Spleen (tissue), 11 donors: ENCODE results near the gene SORCS2. TPM values are rescaled to one million over a fixed set of nuclear protein-coding genes. Genes with fewer than 3 reads are reported as not detected.

Experiments
- DNase-seq: peaks from one replicate; pipeline ENCODE4 v3.0.0-alpha.2; 2020
- H3K27ac ChIP-seq, 8 donors: fragments of 200-600 bp; sonication (generic) in 7 of 8; 1 replicate in 4 of 8; 2 replicates in 4 of 8; pipeline versions ENCODE4 v1.5.0 to v1.8.0; 2016 to 2021; ENCODE audit warnings: inconsistent platforms in 4 of 8, mild to moderate bottlenecking in 4 of 8, moderate library complexity in 1 of 8
- H3K27me3 ChIP-seq, 7 donors: fragments of 200-600 bp; sonication (generic) in 6 of 7; replicated peaks in 1 of 7; 1 replicate in 4 of 7; 2 replicates in 3 of 7; pipeline versions ENCODE4 v1.5.0 to v1.8.0; 2016 to 2021; ENCODE audit warnings: inconsistent platforms in 3 of 7, mild to moderate bottlenecking in 1 of 7
- H3K36me3 ChIP-seq, 6 donors: fragments of 200-600 bp; sonication (generic) in 5 of 6; 1 replicate in 4 of 6; 2 replicates in 2 of 6; pipeline versions ENCODE4 v1.5.0 to v1.8.0; 2016 to 2021; ENCODE audit warnings: inconsistent platforms in 2 of 6
- H3K4me1 ChIP-seq, 6 donors: fragments of 200-600 bp; sonication (generic) in 5 of 6; 1 replicate in 3 of 6; 2 replicates in 3 of 6; pipeline versions ENCODE4 v1.5.0 to v1.8.0; 2016 to 2021; ENCODE audit warnings: inconsistent platforms in 3 of 6
- H3K4me3 ChIP-seq, 8 donors: fragments of 200-600 bp; sonication (generic) in 7 of 8; 1 replicate in 4 of 8; 2 replicates in 4 of 8; pipeline versions ENCODE4 v1.5.0 to v1.8.0; 2016 to 2021; ENCODE audit warnings: inconsistent platforms in 4 of 8, mild to moderate bottlenecking in 4 of 8, moderate library complexity in 2 of 8
- H3K9me3 ChIP-seq, 8 donors: fragments of 200-600 bp; sonication (generic) in 7 of 8; 1 replicate in 4 of 8; 2 replicates in 4 of 8; pipeline versions ENCODE4 v1.5.0 to v1.8.0; 2016 to 2021; ENCODE audit warnings: inconsistent platforms in 4 of 8
- POLR2A ChIP-seq, 3 donors: fragments of 450-650 bp; IDR thresholded peaks; one replicate each; pipeline ENCODE4 v1.5.1; 2017; ENCODE audit warnings: antibody characterized with exemption in 3 of 3, mild to moderate bottlenecking in 1 of 3
- POLR2AphosphoS5 ChIP-seq, 3 donors: sonication (generic); formaldehyde crosslinking; IDR thresholded peaks; one replicate each; pipeline ENCODE4 v1.5.1; 2017; ENCODE audit warnings: antibody characterized with exemption in 3 of 3
- WGBS, 5 donors: extraction: QIAGEN DNeasy Blood & Tissue Kit in 3 of 5; methylation state at CpG; one replicate each; pipeline versions ENCODE4 v1.1.5 to v1.1.7; 2013 to 2018; 5-methylcytosine and 5-hydroxymethylcytosine counted together
- intact Hi-C: fragments of 100-400 bp; cut with DNase I; formaldehyde crosslinking; loops from one replicate; pipeline ENCODE4 v1.15.0; 2023; ENCODE audit warnings: low total_unique reads
- polyA plus RNA-seq, 3 donors: library from polyadenylated mRNA; stranded (reverse); fragments of 200-250 nt; gene quantifications; one replicate each; pipeline ENCODE4 v1.2.1, GENCODE V29; 2013
- total RNA-seq, 7 donors: library from RNA; depleted of rRNA in 3 of 7; stranded (reverse); fragments of >200 nt in 3 of 7; fragmentation: NEBNext Ultra II Directional in 4 of 7; extraction: Animal tissue kit (Norgen Biotek cat#: 25700) in 4 of 7; gene quantifications; one replicate each; pipeline versions ENCODE4 v1.1.0 to v1.2.1, GENCODE V29; 2016 to 2021
- TF ChIP-seq, protein P1 (sequence below), 11 experiments: fragments of 200-600 bp in 7 of 11; fragments of 450-650 bp in 4 of 11; sonication (generic) in 4 of 11; IDR thresholded peaks in 8 of 11; conservative IDR thresholded peaks in 3 of 11; 1 replicate in 7 of 11; 2 replicates in 4 of 11; pipeline versions ENCODE4 v1.4.0 to v1.8.0; 2016 to 2021; ENCODE audit warnings: antibody characterized with exemption in 11 of 11, inconsistent platforms in 4 of 11, mild to moderate bottlenecking in 1 of 11
- donor health status: healthy with polysubstance abuse.
- donor health status: DM: no; HTN: no; CAD: no; lungs with moderate emphysema.
- donor health status: DM: no; HTN: no; CAD: no.
- donor health status: Bipolar disorder and iron deficiency.
- donor health status: healthy.
- donor health status: DM: no; HTN: no; CAD: no.
- donor health status: DM: yes; HTN: yes; CAD: no.

Gene SORCS2
- total and polyA plus RNA-seq, 10 donors: 0.33 to 1.6 (median 0.60) TPM

DNA sequence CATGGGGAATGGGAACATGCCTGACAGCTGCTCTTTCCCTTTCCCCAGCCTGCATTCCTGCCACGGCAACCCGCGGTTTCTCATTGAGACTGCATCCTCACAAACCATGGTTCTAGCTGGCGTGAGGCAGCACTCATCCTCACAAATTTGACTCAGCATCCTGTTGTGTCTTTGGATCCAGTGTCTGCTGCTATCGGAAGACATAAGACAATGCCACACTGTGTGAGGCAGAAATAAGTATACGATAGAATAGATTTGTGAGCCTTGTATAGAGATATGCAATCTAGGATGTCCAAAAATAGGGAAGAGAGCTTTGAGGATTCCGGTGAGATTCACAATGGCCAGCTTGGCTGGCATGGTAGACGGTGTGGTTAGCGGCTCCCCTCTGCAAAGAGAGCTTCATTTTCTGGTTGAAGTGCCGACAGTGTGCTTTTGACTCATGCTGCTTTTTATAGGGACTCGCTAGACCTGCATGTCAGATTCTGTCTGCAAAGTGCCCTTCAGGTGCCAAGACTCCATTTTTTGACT, 403.7 kb downstream of the SORCS2 start:
- no peaks in the 10 kb centered on the region for H3K36me3 ChIP-seq
- H3K9me3 ChIP-seq: no peaks in the 10 kb centered on the region
- no peaks in the 10 kb centered on the region for H3K4me1 ChIP-seq
- intact Hi-C loops: no loop called here
- peaks cover 0 to 66% (median 0%) of the 10 kb centered on the region in 7 donors for H3K27me3 ChIP-seq
- WGBS, 5 donors: 68 to 76% (median 70%) methylated on average over 11 of the region's 11 CpGs
- H3K4me3 ChIP-seq: no peak overlapping the region
- TF ChIP-seq POLR2A (IDR thresholded peaks at IDR 0.05) (no peak), POLR2AphosphoS5 (IDR thresholded peaks at IDR 0.05) (no peak)
- TF ChIP-seq, protein P1, sequence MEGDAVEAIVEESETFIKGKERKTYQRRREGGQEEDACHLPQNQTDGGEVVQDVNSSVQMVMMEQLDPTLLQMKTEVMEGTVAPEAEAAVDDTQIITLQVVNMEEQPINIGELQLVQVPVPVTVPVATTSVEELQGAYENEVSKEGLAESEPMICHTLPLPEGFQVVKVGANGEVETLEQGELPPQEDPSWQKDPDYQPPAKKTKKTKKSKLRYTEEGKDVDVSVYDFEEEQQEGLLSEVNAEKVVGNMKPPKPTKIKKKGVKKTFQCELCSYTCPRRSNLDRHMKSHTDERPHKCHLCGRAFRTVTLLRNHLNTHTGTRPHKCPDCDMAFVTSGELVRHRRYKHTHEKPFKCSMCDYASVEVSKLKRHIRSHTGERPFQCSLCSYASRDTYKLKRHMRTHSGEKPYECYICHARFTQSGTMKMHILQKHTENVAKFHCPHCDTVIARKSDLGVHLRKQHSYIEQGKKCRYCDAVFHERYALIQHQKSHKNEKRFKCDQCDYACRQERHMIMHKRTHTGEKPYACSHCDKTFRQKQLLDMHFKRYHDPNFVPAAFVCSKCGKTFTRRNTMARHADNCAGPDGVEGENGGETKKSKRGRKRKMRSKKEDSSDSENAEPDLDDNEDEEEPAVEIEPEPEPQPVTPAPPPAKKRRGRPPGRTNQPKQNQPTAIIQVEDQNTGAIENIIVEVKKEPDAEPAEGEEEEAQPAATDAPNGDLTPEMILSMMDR (IDR thresholded peaks at IDR 0.05 in 8 of 11, conservative IDR thresholded peaks at IDR 0.05 in 3 of 11): no peak
- H3K27ac ChIP-seq: no peak overlapping the region
- no peak for DNase-seq

DNA sequence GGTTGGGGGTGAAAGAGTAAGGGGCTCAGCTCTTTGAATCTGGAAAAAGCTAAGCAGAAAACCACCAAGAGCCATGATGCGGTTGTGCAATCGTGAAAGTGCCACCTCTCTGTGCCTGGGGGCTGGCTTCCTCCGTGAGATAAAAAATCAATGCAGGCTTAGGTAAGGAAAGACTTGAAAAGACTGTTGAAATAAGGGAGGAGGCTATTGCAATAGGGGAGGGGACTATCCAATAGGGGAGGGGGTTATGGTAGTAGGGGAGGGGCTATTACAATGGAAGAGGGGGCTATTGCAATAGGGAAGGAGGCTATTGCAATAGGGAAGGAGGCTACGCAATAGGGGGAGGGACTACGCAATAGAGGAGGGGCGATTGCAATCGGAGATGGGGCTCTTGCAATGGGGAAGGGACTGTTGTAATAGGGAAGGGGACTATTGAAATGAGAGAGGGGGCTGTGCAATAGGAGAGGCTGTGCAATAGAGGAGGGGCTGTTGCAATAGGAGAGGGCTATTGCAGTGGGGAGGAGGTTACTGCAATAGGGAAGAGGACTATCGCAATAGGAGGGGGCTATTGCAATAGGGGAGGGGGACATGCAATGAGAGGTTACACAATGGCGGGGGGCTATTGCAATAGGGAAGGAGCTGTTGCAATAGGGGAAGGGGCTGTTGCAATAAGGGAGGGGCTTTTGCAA, 404.7 kb downstream of the SORCS2 start:
- intact Hi-C loops: no loop called here

DNA sequence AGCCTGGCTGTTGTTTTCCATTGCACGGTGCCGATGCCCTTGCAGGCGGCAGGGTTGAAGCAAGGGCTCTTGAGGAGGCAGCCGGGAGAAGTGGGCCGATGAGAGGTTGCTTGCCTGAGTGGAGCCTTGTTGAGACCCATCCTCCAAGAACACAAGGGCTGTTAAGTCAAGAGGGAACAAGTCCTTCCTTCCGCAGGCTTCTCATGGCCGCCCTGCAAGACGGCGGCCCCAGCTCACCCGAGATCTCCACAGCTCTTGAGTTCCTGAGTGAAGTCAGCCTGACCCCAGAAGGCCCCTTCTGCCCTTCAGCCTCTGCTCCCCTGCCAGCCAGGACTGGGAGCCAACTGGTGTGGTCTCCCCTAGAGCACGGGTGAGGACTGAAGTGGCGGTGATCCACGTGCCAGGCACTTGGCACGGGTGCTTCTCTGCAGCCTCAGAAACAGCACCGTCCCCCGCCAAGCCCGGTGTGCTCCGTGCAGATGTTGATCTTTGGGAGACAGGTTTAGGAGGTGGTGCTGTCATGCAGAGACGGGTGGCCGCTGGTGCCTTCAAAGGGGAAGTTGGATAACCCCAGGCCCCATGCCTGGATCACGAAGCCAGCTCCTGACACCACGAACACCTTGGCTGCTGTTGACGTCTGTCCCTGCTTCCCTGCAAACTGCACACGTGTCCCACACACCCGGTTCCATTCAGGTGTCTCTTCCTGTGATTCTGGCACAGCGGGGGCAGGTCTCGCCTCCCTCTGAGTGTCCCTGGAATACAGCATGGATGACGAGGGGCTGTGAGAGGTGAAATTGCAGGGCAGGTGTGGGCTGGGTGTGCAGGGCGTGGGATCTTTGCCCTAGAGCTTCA, 406.8 kb downstream of the SORCS2 start:
- H3K36me3 ChIP-seq: no peaks in the 10 kb centered on the region
- peaks cover 0 to 12% (median 0%) of the 10 kb centered on the region in 8 donors for H3K9me3 ChIP-seq
- no peak for DNase-seq
- TF ChIP-seq, protein P1 (IDR thresholded peaks at IDR 0.05 in 8 of 11, conservative IDR thresholded peaks at IDR 0.05 in 3 of 11): no peak
- TF ChIP-seq POLR2A (IDR thresholded peaks at IDR 0.05) (no peak), POLR2AphosphoS5 (IDR thresholded peaks at IDR 0.05) (no peak)
- no peaks in the 10 kb centered on the region for H3K4me1 ChIP-seq
- intact Hi-C loops: no loop called here
- peaks cover 0 to 38% (median 0%) of the 10 kb centered on the region in 7 donors for H3K27me3 ChIP-seq
- no peak overlapping the region for H3K27ac ChIP-seq
- no peak overlapping the region for H3K4me3 ChIP-seq
- 76 to 83% (median 80%) methylated on average over 23 to 29 of the region's 29 CpGs for WGBS, 5 donors

More for the DNA sequence above, 404.7 kb downstream of the SORCS2 start:
- Histone ChIP-seq H3K36me3 (no peaks in the 10 kb centered on the region), H3K4me1 (no peaks in the 10 kb centered on the region), H3K4me3 (no peak overlapping the region), H3K27me3 (peaks cover 0 to 55% (median 0%) of the 10 kb centered on the region in 7 donors), H3K27ac (no peak overlapping the region), H3K9me3 (peaks cover 0 to under 1% (median 0%) of the 10 kb centered on the region in 8 donors)
- DNase-seq: no peak
- no peak for TF ChIP-seq POLR2AphosphoS5 (IDR thresholded peaks at IDR 0.05)
- TF ChIP-seq, protein P1 (IDR thresholded peaks at IDR 0.05 in 8 of 11, conservative IDR thresholded peaks at IDR 0.05 in 3 of 11): no peak
- no peak for TF ChIP-seq POLR2A (IDR thresholded peaks at IDR 0.05)
- 44 to 65% (median 56%) methylated on average over 9 of the region's 9 CpGs for WGBS, 5 donors
